ENCODE data around the gene ALPK1.

The ALPK1 gene

DNA sequence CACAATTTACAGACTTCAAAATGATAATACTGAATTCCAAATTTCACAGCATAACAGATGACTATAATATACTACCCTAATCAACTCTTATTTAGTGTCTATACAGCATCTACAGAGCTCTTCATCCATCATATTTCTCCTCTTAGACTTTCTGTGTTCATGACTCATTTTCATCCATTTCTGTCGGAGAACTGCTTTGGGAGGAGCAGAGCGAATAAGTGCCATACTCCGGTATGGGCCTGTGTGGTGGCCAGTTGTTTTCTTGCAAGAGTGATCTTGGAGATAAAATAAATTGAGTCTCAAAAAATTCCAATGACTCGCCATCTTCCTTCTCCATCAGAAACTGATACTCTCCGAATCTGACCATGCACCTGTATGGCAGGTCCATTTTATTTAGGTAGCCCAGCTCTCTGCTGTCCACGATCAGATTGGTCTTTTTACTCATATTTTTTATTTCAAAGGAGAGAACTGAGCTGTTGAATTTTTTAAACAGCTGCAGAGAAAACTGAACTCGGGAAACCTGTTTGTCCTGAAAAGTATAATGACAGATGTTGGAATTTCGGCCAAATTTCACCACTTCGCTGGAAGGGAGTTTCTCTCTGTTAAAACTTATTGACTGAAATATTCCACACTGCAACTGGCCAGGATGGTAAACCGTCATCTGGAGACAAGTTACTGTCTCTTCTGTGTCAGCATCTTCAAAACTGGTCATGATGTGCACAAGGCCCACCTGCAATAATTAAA is 19.3 kb upstream of the ALPK1 start:
- Histone ChIP-seq H3K4me1 (ENCODE audit: insufficient read depth, low read length) (peaks cover 17% of the 10 kb centered on the region), H4K20me1 (ENCODE audit: insufficient read depth, low read length) (peaks cover 20% of the 10 kb centered on the region), H3K36me3 (ENCODE audit: insufficient read depth, low read length) (peaks cover 50% of the 10 kb centered on the region), H3K4me3 (ENCODE audit: low read depth in 1 of 2, low read length in 2 of 2) (no peak overlapping the region), H3K9ac (ENCODE audit: low read depth, low read length) (no peak overlapping the region), H3K79me2 (ENCODE audit: insufficient read depth, low read length) (peaks cover 60% of the 10 kb centered on the region), H3K27me3 (ENCODE audit: insufficient read depth, low read length, poor library complexity) (no peaks in the 10 kb centered on the region), H3K4me2 (ENCODE audit: insufficient read depth, low read length) (no peak overlapping the region), H3K27ac (ENCODE audit: low read length) (no peak overlapping the region), H3K9me3 (ENCODE audit: insufficient read depth, low read length, severe bottlenecking) (no peaks in the 10 kb centered on the region), H2AFZ (ENCODE audit: low read depth, low read length) (no peak overlapping the region)
- DNase-seq (no peak), ATAC-seq (ENCODE audit: insufficient read depth, low read depth) (no peak)
- TF ChIP-seq, protein P1, sequence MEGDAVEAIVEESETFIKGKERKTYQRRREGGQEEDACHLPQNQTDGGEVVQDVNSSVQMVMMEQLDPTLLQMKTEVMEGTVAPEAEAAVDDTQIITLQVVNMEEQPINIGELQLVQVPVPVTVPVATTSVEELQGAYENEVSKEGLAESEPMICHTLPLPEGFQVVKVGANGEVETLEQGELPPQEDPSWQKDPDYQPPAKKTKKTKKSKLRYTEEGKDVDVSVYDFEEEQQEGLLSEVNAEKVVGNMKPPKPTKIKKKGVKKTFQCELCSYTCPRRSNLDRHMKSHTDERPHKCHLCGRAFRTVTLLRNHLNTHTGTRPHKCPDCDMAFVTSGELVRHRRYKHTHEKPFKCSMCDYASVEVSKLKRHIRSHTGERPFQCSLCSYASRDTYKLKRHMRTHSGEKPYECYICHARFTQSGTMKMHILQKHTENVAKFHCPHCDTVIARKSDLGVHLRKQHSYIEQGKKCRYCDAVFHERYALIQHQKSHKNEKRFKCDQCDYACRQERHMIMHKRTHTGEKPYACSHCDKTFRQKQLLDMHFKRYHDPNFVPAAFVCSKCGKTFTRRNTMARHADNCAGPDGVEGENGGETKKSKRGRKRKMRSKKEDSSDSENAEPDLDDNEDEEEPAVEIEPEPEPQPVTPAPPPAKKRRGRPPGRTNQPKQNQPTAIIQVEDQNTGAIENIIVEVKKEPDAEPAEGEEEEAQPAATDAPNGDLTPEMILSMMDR (IDR thresholded peaks at IDR 0.05; ENCODE audit: borderline replicate concordance, extremely low read depth, low read length, poor library complexity, severe bottlenecking), result no peak
- TF ChIP-seq EZH2 (IDR thresholded peaks at IDR 0.05; ENCODE audit: borderline replicate concordance, low read depth, low read length, severe bottlenecking), result no peak

DNA sequence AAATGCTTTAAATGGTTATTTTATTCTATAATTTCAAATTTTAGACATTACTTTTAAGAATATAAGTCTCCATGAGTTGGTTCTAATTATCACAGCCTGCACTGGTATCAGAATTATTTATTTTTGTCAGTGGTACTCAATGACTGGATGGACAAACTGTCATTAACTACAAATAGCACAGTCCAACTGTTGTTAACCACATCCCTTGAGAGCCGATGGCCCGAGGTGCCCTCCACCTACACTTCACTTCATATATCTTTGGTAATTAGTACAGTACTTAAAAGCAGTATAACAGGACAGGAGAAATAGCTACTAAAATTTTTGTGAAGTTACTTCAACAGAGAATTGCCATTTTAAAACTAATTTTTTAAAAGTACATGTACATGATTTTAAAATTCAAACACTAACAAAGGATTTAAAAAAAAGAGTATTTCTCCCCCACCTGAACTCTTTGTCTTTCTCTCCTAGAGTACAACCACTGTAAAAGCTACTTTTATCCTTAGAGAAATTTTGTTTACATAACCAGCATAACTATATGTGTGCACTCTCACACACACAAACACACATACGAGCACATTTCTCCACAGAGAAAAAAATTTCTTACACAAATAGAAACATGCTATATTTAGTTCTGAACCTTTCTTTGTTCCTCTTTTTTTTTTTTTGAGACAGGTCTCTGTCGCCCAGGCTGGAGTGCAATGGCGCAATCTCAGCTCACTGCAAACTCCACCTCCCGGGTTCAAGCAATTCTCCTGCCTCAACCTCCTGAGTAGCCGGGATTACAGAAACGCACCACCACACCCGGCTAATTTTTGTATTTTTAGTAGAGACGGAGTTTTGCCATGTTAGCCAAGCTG is 17.9 kb upstream of the ALPK1 start:
- Histone ChIP-seq H3K27me3 (ENCODE audit: insufficient read depth, low read length, poor library complexity) (no peaks in the 10 kb centered on the region), H3K9me3 (ENCODE audit: insufficient read depth, low read length, severe bottlenecking) (no peaks in the 10 kb centered on the region), H2AFZ (ENCODE audit: low read depth, low read length) (no peak overlapping the region), H3K36me3 (ENCODE audit: insufficient read depth, low read length) (peaks cover 55% of the 10 kb centered on the region), H4K20me1 (ENCODE audit: insufficient read depth, low read length) (peaks cover 22% of the 10 kb centered on the region), H3K9ac (ENCODE audit: low read depth, low read length) (no peak overlapping the region), H3K27ac (ENCODE audit: low read length) (no peak overlapping the region), H3K4me3 (ENCODE audit: low read depth in 1 of 2, low read length in 2 of 2) (no peak overlapping the region), H3K4me2 (ENCODE audit: insufficient read depth, low read length) (0 out of 2 replicates have a peak overlapping the region, but pooled peaks have one; percentile 21), H3K79me2 (ENCODE audit: insufficient read depth, low read length) (peaks cover 74% of the 10 kb centered on the region), H3K4me1 (ENCODE audit: insufficient read depth, low read length) (peaks cover 30% of the 10 kb centered on the region)
- TF ChIP-seq, protein P1 (IDR thresholded peaks at IDR 0.05; ENCODE audit: borderline replicate concordance, extremely low read depth, low read length, poor library complexity, severe bottlenecking), result no peak
- TF ChIP-seq EZH2 (IDR thresholded peaks at IDR 0.05; ENCODE audit: borderline replicate concordance, low read depth, low read length, severe bottlenecking), result no peak
- DNase-seq (no peak), ATAC-seq (ENCODE audit: insufficient read depth, low read depth) (no peak)

DNA sequence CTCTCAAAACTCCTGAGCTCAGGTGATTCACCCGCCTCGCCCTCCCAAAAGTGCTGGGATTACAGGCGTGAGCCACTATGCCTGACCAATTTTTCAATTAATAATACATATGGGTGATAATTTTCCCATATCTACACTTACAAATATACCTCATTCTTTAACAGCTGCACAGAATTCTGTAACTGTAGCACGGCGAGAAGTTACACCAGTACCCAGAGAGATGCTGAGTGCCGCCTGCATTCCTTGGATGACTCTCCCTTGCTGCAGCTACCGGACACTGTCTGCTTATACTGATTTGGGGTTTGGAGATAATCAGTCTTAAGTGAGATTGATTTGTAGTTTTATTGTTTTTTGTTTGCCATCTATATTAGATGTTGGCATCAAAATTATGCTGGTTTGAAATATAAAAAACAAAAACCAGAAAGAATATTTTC is 17.3 kb upstream of the ALPK1 start:
- Histone ChIP-seq H3K36me3 (ENCODE audit: insufficient read depth, low read length) (peaks cover 52% of the 10 kb centered on the region), H3K27ac (ENCODE audit: low read length) (no peak overlapping the region), H3K27me3 (ENCODE audit: insufficient read depth, low read length, poor library complexity) (no peaks in the 10 kb centered on the region), H3K4me3 (ENCODE audit: low read depth in 1 of 2, low read length in 2 of 2) (no peak overlapping the region), H3K4me1 (ENCODE audit: insufficient read depth, low read length) (peaks cover 37% of the 10 kb centered on the region), H3K9ac (ENCODE audit: low read depth, low read length) (no peak overlapping the region), H3K9me3 (ENCODE audit: insufficient read depth, low read length, severe bottlenecking) (no peaks in the 10 kb centered on the region), H3K4me2 (ENCODE audit: insufficient read depth, low read length) (peak overlapping the region; percentile 21; the same call in 1 of the 2 replicates), H2AFZ (ENCODE audit: low read depth, low read length) (no peak overlapping the region), H3K79me2 (ENCODE audit: insufficient read depth, low read length) (peaks cover 80% of the 10 kb centered on the region), H4K20me1 (ENCODE audit: insufficient read depth, low read length) (peaks cover 22% of the 10 kb centered on the region)
- no peak for TF ChIP-seq EZH2 (IDR thresholded peaks at IDR 0.05; ENCODE audit: borderline replicate concordance, low read depth, low read length, severe bottlenecking)
- ATAC-seq (ENCODE audit: insufficient read depth, low read depth), result no peak
- DNase-seq, result no peak
